K562 (cell line): Measurements from ENCODE around the gene PIN4. TPM values are rescaled to one million over a fixed set of nuclear protein-coding genes. Genes with fewer than 3 reads are reported as not detected.

Source experiments
- E2F4 ChIP-seq: sonication (generic); formaldehyde crosslinking; IDR thresholded peaks from 2 replicates; pipeline ENCODE4 v1.8.0; 2022; ENCODE audit warnings: mild to moderate bottlenecking, low read depth, missing genetic modification reagents
- FOS ChIP-seq: IDR thresholded peaks from 3 replicates; pipeline ENCODE4 v1.6.1; 2011; ENCODE audit not compliant: insufficient read length; ENCODE audit errors: extremely low read depth
- GMEB1 ChIP-seq: fragments of 250-450 bp; sonication (Bioruptor Pico); IDR thresholded peaks from 2 replicates; pipeline ENCODE4 v1.4.0; 2020; ENCODE audit warnings: mild to moderate bottlenecking
- MAX ChIP-seq: sonication (generic); formaldehyde crosslinking; IDR thresholded peaks from 2 replicates; pipeline ENCODE4 v1.9.0; 2022; ENCODE audit warnings: mild to moderate bottlenecking, missing genetic modification reagents
- MEIS2 ChIP-seq: fragments of 450-650 bp; IDR thresholded peaks from 2 replicates; pipeline ENCODE4 v1.6.1; 2014; ENCODE audit warnings: mild to moderate bottlenecking; ENCODE audit not compliant: partially characterized antibody
- MTA3 ChIP-seq: fragments of 450-650 bp; formaldehyde crosslinking; IDR thresholded peaks from 2 replicates; pipeline ENCODE4 v1.6.1; 2017; ENCODE audit warnings: mild to moderate bottlenecking, borderline replicate concordance
- NRF1 ChIP-seq, 2 experiments: fragments of 450-650 bp; IDR thresholded peaks in 1 of 2; conservative IDR thresholded peaks in 1 of 2; 2 replicates each; pipeline ENCODE4 v1.6.1; 2014; ENCODE audit warnings: mild to moderate bottlenecking in 2 of 2
- PML ChIP-seq: IDR thresholded peaks from 2 replicates; pipeline ENCODE4 v1.6.1; 2012; ENCODE audit warnings: low read length, inconsistent platforms
- POLR2AphosphoS5 ChIP-seq: IDR thresholded peaks from 2 replicates; pipeline ENCODE4 v1.6.1; 2011; ENCODE audit warnings: mild to moderate bottlenecking, low read depth, low read length, moderate library complexity; ENCODE audit not compliant: control insufficient read depth, insufficient read depth
- POLR2G ChIP-seq: fragments of 200-400 bp; formaldehyde crosslinking; IDR thresholded peaks from 2 replicates; pipeline ENCODE4 v1.6.1; 2017; ENCODE audit warnings: low read depth, mild to moderate bottlenecking, antibody characterized with exemption, low read length, moderate library complexity
- PYGO2 ChIP-seq: fragments of 450-650 bp; IDR thresholded peaks from 2 replicates; pipeline ENCODE4 v1.6.1; 2016; ENCODE audit warnings: mild to moderate bottlenecking, missing genetic modification characterization, moderate library complexity, missing compliant biosample characterization
- SAP30 ChIP-seq: fragments of 200-600 bp; sonication (generic); IDR thresholded peaks from 2 replicates; pipeline ENCODE4 v1.6.1; 2012; ENCODE audit warnings: borderline replicate concordance, low read depth, mild to moderate bottlenecking, moderate library complexity, low read length, control low read depth, inconsistent platforms; ENCODE audit not compliant: insufficient read depth, poor library complexity, severe bottlenecking
- SP1 ChIP-seq: sonication (generic); formaldehyde crosslinking; IDR thresholded peaks from 2 replicates; pipeline ENCODE4 v1.8.1; 2022; ENCODE audit warnings: mild to moderate bottlenecking, missing genetic modification reagents
- ZNF274 ChIP-seq: IDR thresholded peaks from 2 replicates; pipeline ENCODE4 v1.6.1; 2011; ENCODE audit warnings: low read depth, mild to moderate bottlenecking, low read length, moderate library complexity, borderline replicate concordance
- polyA plus RNA-seq, 8 experiments: library from polyadenylated mRNA; depleted of rRNA in 4 of 8; stranded (reverse) in 5 of 8; unstranded in 3 of 8; fragments of >200 nt; fragmentation: Nextera tagmentation in 2 of 8; fragmentation: Illumina TruSeq in 1 of 8; extraction: Ambion mirVana in 2 of 8; extraction: Trizol in 1 of 8; gene quantifications; 2 replicates each; pipeline versions ENCODE4 v1.2.1 to v1.2.3, GENCODE V29; 2011 to 2014; ENCODE audit warnings: inconsistent platforms in 1 of 8, missing spikeins in 1 of 8
- total RNA-seq, 7 experiments: library from RNA; depleted of rRNA in 6 of 7; stranded (reverse); fragments of >200 nt in 6 of 7; fragmentation: Illumina TruSeq in 2 of 7; extraction: Trizol in 2 of 7; gene quantifications; 2 replicates each; pipeline versions ENCODE4 v1.2.1 to v1.2.3, GENCODE V29; 2011 to 2021; ENCODE audit warnings: low replicate concordance in 1 of 7
- TF ChIP-seq, protein P1 (sequence below), 2 experiments: fragments of 450-650 bp; formaldehyde crosslinking in 1 of 2; IDR thresholded peaks; 2 replicates each; pipeline versions ENCODE4 v1.4.0 to v1.6.1; 2014 to 2020; ENCODE audit warnings: mild to moderate bottlenecking in 2 of 2, borderline replicate concordance in 1 of 2, low read depth in 1 of 2

Gene PIN4
- total and polyA plus RNA-seq, 9 of the 15 experiments (the other 6 are each of a cell fraction or from before 2014, with no cell fraction given), result 10.0 to 132 (median 45.6) TPM

GRCh38 chrX:72238721-72239475 is 57.3 kb downstream of the PIN4 start, which contains the start of gene ERCC6L (continued):
- TF ChIP-seq, protein P1, sequence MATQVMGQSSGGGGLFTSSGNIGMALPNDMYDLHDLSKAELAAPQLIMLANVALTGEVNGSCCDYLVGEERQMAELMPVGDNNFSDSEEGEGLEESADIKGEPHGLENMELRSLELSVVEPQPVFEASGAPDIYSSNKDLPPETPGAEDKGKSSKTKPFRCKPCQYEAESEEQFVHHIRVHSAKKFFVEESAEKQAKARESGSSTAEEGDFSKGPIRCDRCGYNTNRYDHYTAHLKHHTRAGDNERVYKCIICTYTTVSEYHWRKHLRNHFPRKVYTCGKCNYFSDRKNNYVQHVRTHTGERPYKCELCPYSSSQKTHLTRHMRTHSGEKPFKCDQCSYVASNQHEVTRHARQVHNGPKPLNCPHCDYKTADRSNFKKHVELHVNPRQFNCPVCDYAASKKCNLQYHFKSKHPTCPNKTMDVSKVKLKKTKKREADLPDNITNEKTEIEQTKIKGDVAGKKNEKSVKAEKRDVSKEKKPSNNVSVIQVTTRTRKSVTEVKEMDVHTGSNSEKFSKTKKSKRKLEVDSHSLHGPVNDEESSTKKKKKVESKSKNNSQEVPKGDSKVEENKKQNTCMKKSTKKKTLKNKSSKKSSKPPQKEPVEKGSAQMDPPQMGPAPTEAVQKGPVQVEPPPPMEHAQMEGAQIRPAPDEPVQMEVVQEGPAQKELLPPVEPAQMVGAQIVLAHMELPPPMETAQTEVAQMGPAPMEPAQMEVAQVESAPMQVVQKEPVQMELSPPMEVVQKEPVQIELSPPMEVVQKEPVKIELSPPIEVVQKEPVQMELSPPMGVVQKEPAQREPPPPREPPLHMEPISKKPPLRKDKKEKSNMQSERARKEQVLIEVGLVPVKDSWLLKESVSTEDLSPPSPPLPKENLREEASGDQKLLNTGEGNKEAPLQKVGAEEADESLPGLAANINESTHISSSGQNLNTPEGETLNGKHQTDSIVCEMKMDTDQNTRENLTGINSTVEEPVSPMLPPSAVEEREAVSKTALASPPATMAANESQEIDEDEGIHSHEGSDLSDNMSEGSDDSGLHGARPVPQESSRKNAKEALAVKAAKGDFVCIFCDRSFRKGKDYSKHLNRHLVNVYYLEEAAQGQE (IDR thresholded peaks at IDR 0.05; ENCODE audit: borderline replicate concordance), result no peak
- TF ChIP-seq, protein P1 (CRISPR knock-in tag; IDR thresholded peaks at IDR 0.05; ENCODE audit: low read depth), result no peak
- peak; percentile 59; the same call in 1 of the 2 replicates for TF ChIP-seq GMEB1 (CRISPR knock-in tag)
- TF ChIP-seq PML, result peak; percentile 44; the same call in 1 of the 2 replicates
- TF ChIP-seq FOS, result no peak
- TF ChIP-seq POLR2G, result peak; percentile 94
- peak; percentile 55 for TF ChIP-seq SP1
- TF ChIP-seq MTA3, result peak; percentile 46; the same call in 1 of the 2 replicates
- no peak for TF ChIP-seq ZNF274
- TF ChIP-seq MEIS2, result peak; percentile 46
- peak; percentile 51; the same call in 1 of the 2 replicates for TF ChIP-seq E2F4 (CRISPR knock-in tag)
- TF ChIP-seq PYGO2 (tag), result no peak
- TF ChIP-seq MAX (CRISPR knock-in tag), result peak; percentile 67
- TF ChIP-seq NRF1 (conservative IDR thresholded peaks at IDR 0.05 in 1 of 2, IDR thresholded peaks at IDR 0.05 in 1 of 2), result peak; percentile 94 to 95
- TF ChIP-seq SAP30, result peak; percentile 70
- TF ChIP-seq POLR2AphosphoS5, result peak; percentile 68; the same call in 1 of the 2 replicates
